ENCODE data around the gene LRRC32. TPM values are rescaled to one million over a fixed set of nuclear protein-coding genes. Genes with fewer than 3 reads are reported as not detected.

LRRC32 gene
- total and polyA plus RNA-seq, 9 of the 15 experiments (the other 6 are each of a cell fraction or from before 2014, with no cell fraction given), result 0.10 to 0.50 (median 0.19) TPM; not detected in 5

GRCh38 chr11:76655501-76656049 is 15.0 kb downstream of the LRRC32 start (continued):
- TF ChIP-seq CHD7 (IDR thresholded peaks at IDR 0.05; ENCODE audit: low read depth, low read length) (no peak), POLR2H (tag; IDR thresholded peaks at IDR 0.05; ENCODE audit: low read depth) (no peak), KLF1 (tag; IDR thresholded peaks at IDR 0.05) (no peak), BRCA1 (IDR thresholded peaks at IDR 0.05) (no peak), BRCA1 (CRISPR knock-in tag; IDR thresholded peaks at IDR 0.05) (no peak), SAP30 (IDR thresholded peaks at IDR 0.05; ENCODE audit: borderline replicate concordance, insufficient read depth, low read depth, low read length, poor library complexity, severe bottlenecking) (no peak)
- TF ChIP-seq, protein P1, sequence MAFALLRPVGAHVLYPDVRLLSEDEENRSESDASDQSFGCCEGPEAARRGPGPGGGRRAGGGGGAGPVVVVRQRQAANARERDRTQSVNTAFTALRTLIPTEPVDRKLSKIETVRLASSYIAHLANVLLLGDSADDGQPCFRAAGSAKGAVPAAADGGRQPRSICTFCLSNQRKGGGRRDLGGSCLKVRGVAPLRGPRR (CRISPR knock-in tag; IDR thresholded peaks at IDR 0.05), result no peak
